ENCODE data around the gene TSEN15. TPM values are rescaled to one million over a fixed set of nuclear protein-coding genes. Genes with fewer than 3 reads are reported as not detected.

The TSEN15 gene
- total and polyA plus RNA-seq, 3 donors from 2014 or later = 24.4 to 36.3 (median 33.8) TPM

GRCh38 chr1:184035719-184036516, 15.6 kb upstream of the TSEN15 start:
- peak overlapping the region; percentile 63 to 66 for H3K4me3 ChIP-seq
- no peaks in the 10 kb centered on the region for H3K36me3 ChIP-seq (ENCODE audit: low read depth, missing control alignments)
- intact Hi-C loops (cut with DNase I; ENCODE audit: low total_unique reads) = no loop called here
- 17% methylated on average over 26 to 31 of the region's 31 CpGs for WGBS, 2 donors
- H3K9me3 ChIP-seq = no peaks in the 10 kb centered on the region
- H3K27ac ChIP-seq = no peak overlapping the region
- H3K4me1 ChIP-seq = no peaks in the 10 kb centered on the region
- H3K27me3 ChIP-seq = no peaks in the 10 kb centered on the region
- no peak for DNase-seq
- TF ChIP-seq POLR2A (IDR thresholded peaks at IDR 0.05) (no peak), CTCF (IDR thresholded peaks at IDR 0.05) (no peak)

- Histone ChIP-seq H3K4me1 (no peaks in the 10 kb centered on the region), H3K9me3 (no peaks in the 10 kb centered on the region), H3K36me3 (ENCODE audit: low read depth, missing control alignments) (no peaks in the 10 kb centered on the region), H3K27ac (peak overlapping the region in 1 of 2 donors; percentile 72), H3K27me3 (no peaks in the 10 kb centered on the region), H3K4me3 (peak overlapping the region; percentile 63 to 66)
- intact Hi-C loops (cut with DNase I; ENCODE audit: low total_unique reads) = no loop called here
- WGBS, 2 donors = 0% methylated on average over 21 to 29 of the region's 29 CpGs
- DNase-seq = peak; percentile 51
- TF ChIP-seq POLR2A (IDR thresholded peaks at IDR 0.05) = no peak
- no peak for TF ChIP-seq CTCF (IDR thresholded peaks at IDR 0.05)
Measured at GRCh38 chr1:184036517-184036949, 15.0 kb upstream of the TSEN15 start.

GRCh38 chr1:184037849-184038591, 13.5 kb upstream of the TSEN15 start:
- no peak for DNase-seq
- 49 to 55% methylated on average over 13 of the region's 13 CpGs for WGBS, 2 donors
- H3K36me3 ChIP-seq (ENCODE audit: low read depth, missing control alignments) = no peaks in the 10 kb centered on the region
- H3K9me3 ChIP-seq = no peaks in the 10 kb centered on the region
- H3K27ac ChIP-seq = no peak overlapping the region
- peak overlapping the region; percentile 63 to 66 for H3K4me3 ChIP-seq
- TF ChIP-seq CTCF (IDR thresholded peaks at IDR 0.05) = no peak
- TF ChIP-seq POLR2A (IDR thresholded peaks at IDR 0.05) = no peak
- intact Hi-C loops (cut with DNase I; ENCODE audit: low total_unique reads) = no loop called here
- no peaks in the 10 kb centered on the region for H3K4me1 ChIP-seq
- H3K27me3 ChIP-seq = no peaks in the 10 kb centered on the region

GRCh38 chr1:184039126-184039525, 12.4 kb upstream of the TSEN15 start:
- Histone ChIP-seq H3K9me3 (no peaks in the 10 kb centered on the region), H3K27ac (no peak overlapping the region), H3K4me3 (no peak overlapping the region), H3K4me1 (no peaks in the 10 kb centered on the region), H3K36me3 (ENCODE audit: low read depth, missing control alignments) (no peaks in the 10 kb centered on the region), H3K27me3 (no peaks in the 10 kb centered on the region)
- TF ChIP-seq CTCF (IDR thresholded peaks at IDR 0.05) (no peak), POLR2A (IDR thresholded peaks at IDR 0.05) (no peak)
- intact Hi-C loops (cut with DNase I; ENCODE audit: low total_unique reads) = no loop called here
- DNase-seq = no peak
- WGBS, 2 donors = 88 to 91% methylated on average over 4 of the region's 4 CpGs
